PC-9 (cell line): Measurements from ENCODE around the gene SGO1. TPM values are rescaled to one million over a fixed set of nuclear protein-coding genes. Genes with fewer than 3 reads are reported as not detected.

Experiments used
- BruUV-seq: library from RNA; stranded (reverse); fragments of 400-500 nt; replicated peaks from 2 replicates; lab custom pipeline; 2021; lab: Mats Ljungman, UMichigan
- CTCF ChIA-PET: fragments of 300-600 bp; sonication (Branson Sonifier 250); formaldehyde crosslinking; loops from one replicate; lab custom pipeline; 2022; ENCODE audit warnings: antibody characterized with exemption; lab: Charles Lee
- POLR2A ChIA-PET: fragments of 300-600 bp; sonication (Branson Sonifier 250); formaldehyde crosslinking; loops from one replicate; lab custom pipeline; 2022; ENCODE audit warnings: antibody characterized with exemption; ENCODE audit not compliant: unreplicated experiment; lab: Charles Lee
- DNase-seq, 2 experiments: peaks; one replicate each; pipeline versions ENCODE4 v3.0.0 to v3.0.0-alpha.2; 2015 to 2022; ENCODE audit warnings: mixed read lengths in 1 of 2
- H2AFZ ChIP-seq: fragments of 200-600 bp; sonication (generic); 2 replicates; pipeline ENCODE4 v1.8.1; 2017; ENCODE audit warnings: antibody characterized with exemption
- H3F3A ChIP-seq: fragments of 200-600 bp; sonication (generic); 2 replicates; pipeline ENCODE4 v1.8.1; 2017; ENCODE audit warnings: antibody characterized with exemption, mild to moderate bottlenecking, low read depth; ENCODE audit not compliant: insufficient read depth
- H3K27ac ChIP-seq: fragments of 200-600 bp; sonication (generic); 2 replicates; pipeline ENCODE4 v1.6.1; 2016; ENCODE audit warnings: mixed run types
- H3K27me3 ChIP-seq: fragments of 200-600 bp; sonication (generic); 2 replicates; pipeline ENCODE4 v1.6.1; 2016; ENCODE audit warnings: low read depth, mixed run types; ENCODE audit not compliant: insufficient read depth
- H3K36me3 ChIP-seq: fragments of 200-600 bp; sonication (generic); 2 replicates; pipeline ENCODE4 v1.6.1; 2016; ENCODE audit warnings: low read depth, mixed run types
- H3K4me1 ChIP-seq: fragments of 200-600 bp; sonication (generic); replicated peaks from 2 replicates; pipeline ENCODE4 v1.6.1; 2016; ENCODE audit warnings: mixed run types; ENCODE audit not compliant: insufficient read depth
- H3K4me2 ChIP-seq: fragments of 200-600 bp; sonication (generic); 2 replicates; pipeline ENCODE4 v1.6.1; 2017; ENCODE audit warnings: mixed run types
- H3K4me3 ChIP-seq: fragments of 200-600 bp; sonication (generic); 2 replicates; pipeline ENCODE4 v1.6.1; 2016; ENCODE audit warnings: mixed run types
- H3K79me2 ChIP-seq: fragments of 200-600 bp; sonication (generic); 2 replicates; pipeline ENCODE4 v1.6.1; 2017; ENCODE audit warnings: low read depth, mixed run types
- H3K9me2 ChIP-seq: fragments of 200-600 bp; sonication (generic); 2 replicates; pipeline ENCODE4 v1.8.1; 2017; ENCODE audit warnings: mild to moderate bottlenecking; ENCODE audit not compliant: insufficient read depth
- H3K9me3 ChIP-seq: fragments of 200-600 bp; sonication (generic); 2 replicates; pipeline ENCODE4 v1.8.1; 2016; ENCODE audit warnings: low read depth; ENCODE audit not compliant: insufficient read depth
- H4K20me1 ChIP-seq: fragments of 200-600 bp; sonication (generic); 2 replicates; pipeline ENCODE4 v1.8.1; 2017; ENCODE audit not compliant: insufficient read depth
- EZH2 ChIP-seq: fragments of 200-600 bp; sonication (generic); IDR thresholded peaks from 2 replicates; pipeline ENCODE4 v1.8.0; 2017; ENCODE audit warnings: antibody characterized with exemption, low read depth
- intact Hi-C: fragments of 100-400 bp; cut with micrococcal nuclease; formaldehyde crosslinking; loops from one replicate; pipeline ENCODE4 v1.10.0; 2022; ENCODE audit not compliant: unreplicated experiment
- total RNA-seq: library from RNA; stranded (reverse); gene quantifications from 2 replicates; pipeline ENCODE4 v1.2.3, GENCODE V29; 2021
- TF ChIP-seq, protein P1 (sequence below): fragments of 200-600 bp; sonication (generic); conservative IDR thresholded peaks from 2 replicates; pipeline ENCODE4 v1.6.1; 2017; ENCODE audit warnings: mixed run types, antibody characterized with exemption, mild to moderate bottlenecking, moderate library complexity

The SGO1 gene
- total RNA-seq, 1 experiment from 2014 or later = 26.3 TPM

GRCh38 chr3:20146301-20146700, 39.7 kb downstream of the SGO1 start:
- H2AFZ ChIP-seq = no peak overlapping the region
- H3K4me3 ChIP-seq = no peak overlapping the region
- no TSS peak for BruUV-seq

DNA sequence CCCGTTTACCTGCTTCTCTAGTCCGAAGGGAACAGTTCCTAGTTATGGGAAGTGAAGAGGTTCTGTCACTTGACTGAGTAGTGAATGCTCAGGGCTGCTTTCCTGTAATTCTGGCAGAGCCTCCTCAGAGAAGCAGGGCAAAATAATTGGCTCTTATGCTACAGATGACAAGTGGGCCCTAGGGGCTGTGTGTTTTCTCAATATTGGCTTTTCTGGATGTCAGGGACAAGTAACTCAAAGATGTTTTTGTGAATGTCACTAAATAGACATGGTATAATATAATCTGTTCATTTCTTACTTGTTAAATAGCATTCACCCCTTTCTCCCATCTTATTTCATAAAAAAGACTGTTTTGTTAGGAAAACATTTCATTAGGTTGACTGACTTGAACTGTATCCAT, 40.1 kb downstream of the SGO1 start:
- Histone ChIP-seq H3K9me3 (no peaks in the 10 kb centered on the region; the same call in 1 of the 2 replicates), H2AFZ (no peak overlapping the region), H3K79me2 (no peaks in the 10 kb centered on the region), H3K27me3 (no peaks in the 10 kb centered on the region), H3K27ac (no peak overlapping the region), H3F3A (no peaks in the 10 kb centered on the region), H3K4me3 (no peak overlapping the region), H3K4me1 (no peaks in the 10 kb centered on the region), H3K36me3 (no peaks in the 10 kb centered on the region), H3K4me2 (no peak overlapping the region), H4K20me1 (no peaks in the 10 kb centered on the region), H3K9me2 (no peaks in the 10 kb centered on the region)
- intact Hi-C loops = no loop called here
- BruUV-seq = no TSS peak
- no peak for DNase-seq
- TF ChIP-seq EZH2 = no peak
- TF ChIP-seq, protein P1, sequence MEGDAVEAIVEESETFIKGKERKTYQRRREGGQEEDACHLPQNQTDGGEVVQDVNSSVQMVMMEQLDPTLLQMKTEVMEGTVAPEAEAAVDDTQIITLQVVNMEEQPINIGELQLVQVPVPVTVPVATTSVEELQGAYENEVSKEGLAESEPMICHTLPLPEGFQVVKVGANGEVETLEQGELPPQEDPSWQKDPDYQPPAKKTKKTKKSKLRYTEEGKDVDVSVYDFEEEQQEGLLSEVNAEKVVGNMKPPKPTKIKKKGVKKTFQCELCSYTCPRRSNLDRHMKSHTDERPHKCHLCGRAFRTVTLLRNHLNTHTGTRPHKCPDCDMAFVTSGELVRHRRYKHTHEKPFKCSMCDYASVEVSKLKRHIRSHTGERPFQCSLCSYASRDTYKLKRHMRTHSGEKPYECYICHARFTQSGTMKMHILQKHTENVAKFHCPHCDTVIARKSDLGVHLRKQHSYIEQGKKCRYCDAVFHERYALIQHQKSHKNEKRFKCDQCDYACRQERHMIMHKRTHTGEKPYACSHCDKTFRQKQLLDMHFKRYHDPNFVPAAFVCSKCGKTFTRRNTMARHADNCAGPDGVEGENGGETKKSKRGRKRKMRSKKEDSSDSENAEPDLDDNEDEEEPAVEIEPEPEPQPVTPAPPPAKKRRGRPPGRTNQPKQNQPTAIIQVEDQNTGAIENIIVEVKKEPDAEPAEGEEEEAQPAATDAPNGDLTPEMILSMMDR = no peak
- POLR2A ChIA-PET = no interaction called here
- CTCF ChIA-PET = no interaction called here

More at GRCh38 chr3:20146301-20146700, 39.7 kb downstream of the SGO1 start:
- Histone ChIP-seq H3K79me2 (no peaks in the 10 kb centered on the region), H3K27ac (no peak overlapping the region), H3K4me1 (no peaks in the 10 kb centered on the region), H3K36me3 (no peaks in the 10 kb centered on the region), H3F3A (no peaks in the 10 kb centered on the region), H4K20me1 (no peaks in the 10 kb centered on the region), H3K4me2 (no peak overlapping the region), H3K9me2 (no peaks in the 10 kb centered on the region), H3K27me3 (no peaks in the 10 kb centered on the region), H3K9me3 (no peaks in the 10 kb centered on the region; the same call in 1 of the 2 replicates)
- POLR2A ChIA-PET = no interaction called here
- TF ChIP-seq EZH2 = no peak
- TF ChIP-seq, protein P1 = no peak
- DNase-seq = no peak
- CTCF ChIA-PET = no interaction called here
- intact Hi-C loops = no loop called here

DNA sequence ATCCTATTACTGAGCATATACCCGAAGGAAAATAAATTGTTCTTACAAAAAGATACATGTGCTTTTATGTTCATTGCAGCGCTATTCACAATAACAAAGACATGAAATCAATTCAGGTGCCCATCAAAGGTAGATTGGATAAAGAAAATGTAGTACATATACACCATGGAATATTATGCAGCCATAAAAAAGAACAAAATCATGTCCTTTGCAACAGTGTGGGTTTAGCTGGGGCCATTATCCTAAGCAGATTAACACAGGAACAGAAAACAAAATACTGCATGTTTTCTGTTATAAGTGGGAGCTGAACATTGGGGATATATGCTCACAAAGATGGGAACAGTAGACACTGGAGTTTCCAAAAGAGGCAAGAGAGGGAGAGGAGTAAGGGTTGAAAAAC, 42.5 kb downstream of the SGO1 start:
- H3F3A ChIP-seq = no peaks in the 10 kb centered on the region
- H4K20me1 ChIP-seq = no peaks in the 10 kb centered on the region
- no peak overlapping the region for H3K4me2 ChIP-seq
- H3K4me3 ChIP-seq = no peak overlapping the region
- H3K27me3 ChIP-seq = no peaks in the 10 kb centered on the region
- H3K9me2 ChIP-seq = no peaks in the 10 kb centered on the region
- TF ChIP-seq EZH2 = no peak
- TF ChIP-seq, protein P1 = no peak
- POLR2A ChIA-PET = no interaction called here
- no peaks in the 10 kb centered on the region for H3K79me2 ChIP-seq
- H3K27ac ChIP-seq = no peak overlapping the region
- CTCF ChIA-PET = no interaction called here
- no TSS peak for BruUV-seq
- H2AFZ ChIP-seq = no peak overlapping the region
- no peaks in the 10 kb centered on the region; the same call in 1 of the 2 replicates for H3K9me3 ChIP-seq
- intact Hi-C loops = no loop called here
- H3K4me1 ChIP-seq = no peaks in the 10 kb centered on the region
- no peak for DNase-seq
- H3K36me3 ChIP-seq = no peaks in the 10 kb centered on the region
